ENCODE measurements around the gene RAD51B.

The RAD51B gene

DNA sequence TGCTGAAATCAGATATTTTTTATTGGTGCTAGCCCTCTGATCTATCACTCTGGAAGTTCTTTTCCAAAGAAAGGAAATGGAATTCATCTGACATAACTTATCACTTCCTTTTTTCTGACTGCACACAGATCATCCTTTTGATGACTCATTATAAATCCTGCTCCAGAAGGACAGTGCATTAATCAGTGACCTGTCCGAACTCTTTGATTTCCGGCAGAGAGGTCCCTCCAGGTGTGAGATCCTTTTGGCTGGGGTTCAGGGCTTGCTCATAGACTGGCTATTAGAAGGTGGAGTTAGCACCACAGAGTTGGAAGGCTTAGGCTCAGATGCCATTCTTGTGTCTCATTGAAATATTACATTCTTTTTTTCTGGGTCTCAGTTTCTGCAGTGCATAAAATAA is 645.1 kb downstream of the RAD51B start:
- no peaks in the 10 kb centered on the region for H3K36me3 ChIP-seq (ENCODE audit: control insufficient read depth, insufficient read depth, low read length)
- H3K4me2 ChIP-seq (ENCODE audit: low read length): no peak overlapping the region
- no peaks in the 10 kb centered on the region for H3K9me3 ChIP-seq (ENCODE audit: control insufficient read depth, low read length)
- no peaks in the 10 kb centered on the region for H3K79me2 ChIP-seq
- H3K27me3 ChIP-seq (ENCODE audit: control insufficient read depth, insufficient read depth, low read length): no peaks in the 10 kb centered on the region
- TF ChIP-seq, protein P1, sequence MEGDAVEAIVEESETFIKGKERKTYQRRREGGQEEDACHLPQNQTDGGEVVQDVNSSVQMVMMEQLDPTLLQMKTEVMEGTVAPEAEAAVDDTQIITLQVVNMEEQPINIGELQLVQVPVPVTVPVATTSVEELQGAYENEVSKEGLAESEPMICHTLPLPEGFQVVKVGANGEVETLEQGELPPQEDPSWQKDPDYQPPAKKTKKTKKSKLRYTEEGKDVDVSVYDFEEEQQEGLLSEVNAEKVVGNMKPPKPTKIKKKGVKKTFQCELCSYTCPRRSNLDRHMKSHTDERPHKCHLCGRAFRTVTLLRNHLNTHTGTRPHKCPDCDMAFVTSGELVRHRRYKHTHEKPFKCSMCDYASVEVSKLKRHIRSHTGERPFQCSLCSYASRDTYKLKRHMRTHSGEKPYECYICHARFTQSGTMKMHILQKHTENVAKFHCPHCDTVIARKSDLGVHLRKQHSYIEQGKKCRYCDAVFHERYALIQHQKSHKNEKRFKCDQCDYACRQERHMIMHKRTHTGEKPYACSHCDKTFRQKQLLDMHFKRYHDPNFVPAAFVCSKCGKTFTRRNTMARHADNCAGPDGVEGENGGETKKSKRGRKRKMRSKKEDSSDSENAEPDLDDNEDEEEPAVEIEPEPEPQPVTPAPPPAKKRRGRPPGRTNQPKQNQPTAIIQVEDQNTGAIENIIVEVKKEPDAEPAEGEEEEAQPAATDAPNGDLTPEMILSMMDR (IDR thresholded peaks at IDR 0.05): no peak
- H3K4me3 ChIP-seq (ENCODE audit: low read depth, low read length): no peak overlapping the region
- H3K9ac ChIP-seq: no peak overlapping the region
- no peak overlapping the region for H2AFZ ChIP-seq
- H3K27ac ChIP-seq: no peak overlapping the region
- H3K4me1 ChIP-seq: peaks cover 17% of the 10 kb centered on the region

DNA sequence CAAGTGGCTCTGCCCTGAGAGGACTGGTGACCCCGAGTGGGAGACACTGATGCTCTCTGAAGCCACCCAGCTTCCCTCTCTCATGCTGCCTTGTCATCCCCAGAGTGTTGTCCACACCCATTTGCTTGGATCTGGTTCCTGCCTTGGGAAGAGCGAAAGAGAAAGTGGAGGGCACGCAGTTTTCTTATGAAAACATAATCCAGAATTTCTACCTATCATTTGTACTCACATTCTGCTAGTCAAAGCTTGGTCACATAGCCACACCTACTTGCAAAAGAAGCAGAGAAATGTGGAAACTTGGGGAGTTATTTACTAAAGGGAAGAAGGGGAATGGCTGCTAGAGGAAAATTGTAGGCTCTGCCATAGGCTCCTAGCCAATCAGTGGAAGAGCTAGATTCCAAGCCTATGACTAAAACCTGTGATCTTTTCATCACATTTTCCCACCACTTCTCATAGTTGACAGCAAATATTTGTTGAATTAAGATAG is 647.0 kb downstream of the RAD51B start:
- no peaks in the 10 kb centered on the region for H3K79me2 ChIP-seq
- no peaks in the 10 kb centered on the region for H3K9me3 ChIP-seq (ENCODE audit: control insufficient read depth, low read length)
- no peaks in the 10 kb centered on the region for H3K36me3 ChIP-seq (ENCODE audit: control insufficient read depth, insufficient read depth, low read length)
- peaks cover 9% of the 10 kb centered on the region for H3K4me1 ChIP-seq
- H3K9ac ChIP-seq: no peak overlapping the region
- H3K4me2 ChIP-seq (ENCODE audit: low read length): no peak overlapping the region
- no peak overlapping the region for H3K4me3 ChIP-seq (ENCODE audit: low read depth, low read length)
- peak overlapping the region; percentile 28 for H2AFZ ChIP-seq
- H3K27me3 ChIP-seq (ENCODE audit: control insufficient read depth, insufficient read depth, low read length): no peaks in the 10 kb centered on the region
- no peak overlapping the region for H3K27ac ChIP-seq
- TF ChIP-seq, protein P1 (IDR thresholded peaks at IDR 0.05): no peak

DNA sequence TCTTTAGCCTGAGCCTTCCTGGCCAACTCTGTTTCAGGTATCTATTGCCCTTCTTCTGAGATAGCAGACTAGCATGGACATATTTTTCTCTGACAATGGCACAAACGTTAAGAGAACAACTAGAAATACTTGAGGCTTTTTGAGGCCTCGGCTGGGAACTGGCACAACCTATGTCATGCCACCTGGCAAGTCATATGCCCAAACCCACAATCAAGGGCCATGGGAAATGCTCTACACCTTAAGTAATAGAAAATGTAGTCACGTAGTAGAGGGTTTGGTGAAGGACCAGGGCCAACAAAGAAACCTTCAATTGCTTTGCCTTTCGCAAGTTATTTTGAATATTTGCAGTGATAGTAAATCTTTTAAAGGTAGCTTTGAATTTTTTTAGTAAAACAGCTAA is 647.8 kb downstream of the RAD51B start:
- Histone ChIP-seq H3K4me1 (peaks cover 9% of the 10 kb centered on the region), H3K9me3 (ENCODE audit: control insufficient read depth, low read length) (no peaks in the 10 kb centered on the region), H3K79me2 (no peaks in the 10 kb centered on the region), H3K27me3 (ENCODE audit: control insufficient read depth, insufficient read depth, low read length) (no peaks in the 10 kb centered on the region), H3K27ac (no peak overlapping the region), H3K4me2 (ENCODE audit: low read length) (no peak overlapping the region), H3K4me3 (ENCODE audit: low read depth, low read length) (no peak overlapping the region), H3K36me3 (ENCODE audit: control insufficient read depth, insufficient read depth, low read length) (no peaks in the 10 kb centered on the region), H3K9ac (no peak overlapping the region), H2AFZ (no peak overlapping the region)
- TF ChIP-seq, protein P1 (IDR thresholded peaks at IDR 0.05): no peak

DNA sequence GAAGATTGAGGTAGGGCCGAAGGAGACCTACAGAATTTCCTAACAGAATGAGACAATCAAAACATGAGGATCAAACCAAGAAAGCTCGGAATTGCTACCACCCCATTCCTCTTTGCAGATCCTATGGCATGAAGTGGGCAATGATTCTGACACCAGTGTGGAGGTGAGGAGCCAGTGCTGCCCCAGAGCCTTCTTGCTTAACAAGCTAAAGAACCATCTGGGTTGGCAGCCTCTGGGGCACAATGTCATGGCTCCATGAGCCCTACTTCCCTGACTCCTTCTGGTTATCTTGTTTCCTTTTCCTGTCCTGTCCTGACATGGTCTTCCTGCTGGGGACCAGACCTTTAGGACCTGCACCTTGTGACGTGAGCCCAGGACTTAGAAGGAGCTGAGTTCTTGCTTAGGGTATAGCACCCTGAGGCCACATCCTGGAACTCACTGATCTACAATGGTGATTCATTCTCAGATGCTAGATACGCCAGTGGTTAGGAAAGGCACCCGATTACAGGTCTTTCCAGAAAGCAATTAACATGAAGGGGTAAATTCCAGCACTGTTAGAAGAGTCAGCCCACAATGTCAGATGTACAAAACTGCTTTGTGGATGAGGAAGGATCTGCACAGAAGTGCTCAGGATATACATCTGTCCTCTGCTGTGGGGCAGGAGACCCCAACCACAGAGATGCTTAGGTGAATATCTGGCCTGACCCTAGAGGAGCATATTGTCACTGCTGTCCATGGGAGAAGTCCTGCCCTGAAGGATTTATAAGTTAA is 649.0 kb downstream of the RAD51B start:
- Histone ChIP-seq H3K79me2 (no peaks in the 10 kb centered on the region), H3K4me2 (ENCODE audit: low read length) (no peak overlapping the region), H3K27ac (no peak overlapping the region), H3K4me3 (ENCODE audit: low read depth, low read length) (no peak overlapping the region), H3K36me3 (ENCODE audit: control insufficient read depth, insufficient read depth, low read length) (no peaks in the 10 kb centered on the region), H2AFZ (no peak overlapping the region), H3K27me3 (ENCODE audit: control insufficient read depth, insufficient read depth, low read length) (no peaks in the 10 kb centered on the region), H3K4me1 (peaks cover 19% of the 10 kb centered on the region), H3K9me3 (ENCODE audit: control insufficient read depth, low read length) (no peaks in the 10 kb centered on the region), H3K9ac (no peak overlapping the region)
- TF ChIP-seq, protein P1 (IDR thresholded peaks at IDR 0.05): no peak

Measured in parathyroid adenoma (tissue), 2 donors.